ENCODE results near the gene OLA1.

OLA1 gene

DNA sequence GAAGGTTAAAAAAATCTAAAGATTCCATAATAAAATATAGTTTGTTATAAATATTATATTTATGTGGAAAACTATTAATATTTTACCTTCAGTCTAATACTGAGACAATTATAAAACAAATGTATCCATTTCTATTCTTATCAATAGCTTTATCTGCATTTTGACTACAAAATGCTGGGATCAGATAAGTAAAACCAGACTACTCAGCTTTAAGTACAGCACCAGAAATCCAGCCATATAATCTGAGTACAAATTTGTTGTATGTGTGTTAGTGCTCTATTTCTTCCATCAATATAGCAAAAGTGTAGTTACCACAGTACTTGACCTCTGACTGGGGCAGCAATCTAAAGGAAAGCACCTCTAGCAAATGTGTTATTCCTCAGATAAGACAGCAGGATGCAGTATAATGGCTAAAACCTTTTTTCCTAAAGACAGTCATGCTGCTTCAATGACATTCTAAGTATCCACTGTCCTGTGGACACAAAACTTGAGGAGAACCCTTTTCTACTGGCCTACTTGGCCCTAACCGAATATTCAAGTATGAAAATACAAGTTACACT, 68.1 kb downstream of the OLA1 start:
- no peak for DNase-seq (ENCODE audit: low read depth in 2 of 2)

DNA sequence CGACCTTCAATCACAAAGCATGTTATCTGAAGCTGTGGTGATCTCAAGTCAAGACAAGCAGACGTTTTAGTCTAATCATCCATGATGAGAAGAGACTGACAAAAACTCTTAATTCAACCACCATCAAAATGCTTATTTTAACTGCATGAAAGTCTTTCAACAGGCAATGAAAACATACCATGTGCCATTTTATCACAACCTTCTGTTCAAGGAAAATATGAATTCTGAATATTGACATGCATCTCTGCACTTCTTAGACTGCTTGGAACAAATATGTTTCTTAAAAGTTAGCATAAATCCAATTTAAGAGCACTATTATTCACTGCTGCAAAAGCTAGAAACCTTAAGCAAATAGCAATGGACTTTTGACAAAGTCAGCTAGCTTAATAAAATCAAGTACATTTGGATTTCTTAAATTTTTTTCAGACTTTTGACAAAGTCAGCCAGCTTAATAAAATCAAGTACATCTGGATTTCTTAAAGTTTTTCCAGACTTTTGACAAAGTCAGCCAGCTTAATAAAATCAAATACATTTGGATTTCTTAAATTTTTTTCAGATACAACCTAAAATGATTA, 70.9 kb downstream of the OLA1 start:
- no peak for DNase-seq (ENCODE audit: low read depth in 2 of 2)

DNA sequence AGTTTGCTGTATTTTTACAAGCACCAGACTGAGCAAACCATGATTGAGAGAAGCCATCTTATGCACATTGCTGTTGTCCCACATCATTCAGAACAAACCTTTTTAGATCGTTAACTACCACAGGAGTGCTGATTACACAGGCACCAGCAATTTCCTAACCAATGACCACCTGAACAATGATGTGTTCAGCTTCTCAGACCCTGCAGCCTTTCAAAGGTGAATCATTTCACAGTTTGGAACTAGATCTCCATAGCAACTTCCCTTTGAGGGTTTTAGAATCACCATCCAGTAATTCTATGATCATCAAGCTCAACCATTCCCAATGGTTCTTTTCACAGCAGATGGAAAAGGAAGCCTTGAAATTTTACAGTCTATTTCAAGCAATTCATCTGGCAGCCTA, 71.4 kb downstream of the OLA1 start:
- DNase-seq (ENCODE audit: low read depth in 2 of 2), result no peak

DNA sequence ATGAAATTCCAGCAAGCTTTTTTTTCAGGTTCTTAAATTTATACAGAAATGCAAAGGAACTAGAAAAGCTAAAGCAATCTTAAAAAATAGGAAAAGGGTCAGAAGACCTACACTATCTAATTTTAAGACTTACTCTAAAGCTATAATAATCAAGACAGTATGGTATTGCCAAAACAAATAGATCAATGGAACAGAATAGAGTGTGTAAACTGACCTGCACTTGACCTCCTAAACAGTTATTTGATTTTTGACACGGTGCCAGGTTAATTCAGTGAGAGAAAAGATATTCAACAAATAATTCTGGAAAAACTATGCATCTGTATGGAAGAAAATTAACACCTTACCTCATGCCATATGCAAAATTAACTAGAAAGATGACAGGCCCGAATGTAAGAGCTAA, 73.6 kb downstream of the OLA1 start:
- DNase-seq (ENCODE audit: low read depth in 2 of 2), result no peak

DNA sequence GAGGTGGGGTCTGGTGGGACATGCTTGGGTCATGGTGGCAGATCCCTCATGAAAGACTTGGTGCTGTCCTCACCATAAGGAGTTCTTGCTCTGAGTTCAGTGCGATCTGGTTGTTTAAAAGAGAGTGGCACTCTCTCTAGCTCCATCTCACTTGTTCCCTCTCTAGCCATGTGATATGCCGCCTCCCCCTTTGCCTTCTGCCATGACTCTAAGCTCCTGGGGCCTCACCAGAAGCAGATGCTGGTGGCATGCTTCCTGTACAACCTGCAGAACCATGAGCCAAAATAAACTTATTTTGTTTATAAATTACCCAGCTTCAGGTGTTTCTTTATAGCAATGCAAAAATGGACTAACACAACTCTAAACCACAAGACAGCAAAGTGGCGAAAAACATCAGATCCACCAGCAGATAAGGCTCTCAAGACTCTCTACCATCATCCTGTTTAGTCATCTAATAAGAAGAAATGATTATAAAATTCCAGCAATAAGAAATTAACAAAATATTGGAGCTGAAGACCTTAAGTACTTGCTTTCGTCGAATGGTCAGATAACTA, 75.5 kb downstream of the OLA1 start:
- DNase-seq (ENCODE audit: low read depth in 2 of 2), result no peak

DNA sequence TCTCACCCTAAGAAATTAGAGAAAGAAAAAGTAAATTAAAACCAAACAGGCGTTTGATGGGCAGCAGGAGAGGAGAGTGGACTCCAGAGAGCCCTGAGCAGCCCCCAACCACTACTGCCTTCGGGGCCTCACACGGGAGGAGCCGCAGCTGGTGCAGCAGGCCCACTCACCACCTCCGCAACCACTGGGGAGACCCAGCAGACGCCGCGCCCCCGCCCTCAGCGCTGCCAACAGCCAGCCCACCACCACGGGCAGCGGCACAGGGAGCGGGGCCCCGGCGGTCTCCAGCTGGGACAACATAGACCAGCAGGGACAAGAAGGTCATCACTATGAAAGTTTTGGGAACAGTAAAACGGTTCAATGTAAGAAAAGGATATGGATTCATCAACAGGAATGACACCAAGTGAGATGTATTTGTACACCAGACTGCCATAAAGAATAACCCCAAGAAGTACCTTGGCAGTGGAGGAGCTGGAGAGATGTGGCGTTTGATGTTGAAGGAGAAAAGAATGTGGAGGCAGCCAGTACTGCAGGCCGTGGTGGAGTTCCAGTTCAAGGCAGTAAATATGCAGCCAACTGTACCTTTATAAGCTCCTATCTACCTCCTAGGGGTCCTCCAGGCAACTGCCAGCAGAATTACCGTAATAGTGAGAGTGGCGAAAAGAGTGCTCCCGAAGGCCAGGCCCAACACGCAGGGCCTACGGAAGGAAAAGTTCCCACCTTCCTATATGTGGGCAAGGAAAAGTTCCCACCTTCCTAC, 76.5 kb downstream of the OLA1 start:
- DNase-seq (ENCODE audit: low read depth in 2 of 2), result no peak

DNA sequence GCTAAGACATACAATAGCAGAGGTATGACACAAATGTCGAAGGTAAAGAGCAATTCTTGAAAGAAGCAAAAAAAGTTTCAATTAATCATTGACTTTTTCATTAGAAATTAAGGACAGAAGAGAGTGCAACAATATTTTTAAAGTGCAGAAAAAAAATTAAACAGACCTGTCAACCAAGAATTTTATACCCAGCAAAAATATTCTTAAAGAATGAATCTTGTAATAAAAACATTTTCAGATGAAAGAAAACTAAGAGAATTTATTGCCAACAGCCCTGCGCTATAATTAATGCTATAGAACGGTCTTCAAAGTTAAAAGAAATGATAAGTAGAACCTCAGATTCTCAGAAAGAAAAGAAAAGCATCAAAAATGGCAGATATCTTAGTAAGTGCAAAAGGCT, 79.0 kb downstream of the OLA1 start:
- DNase-seq (ENCODE audit: low read depth in 2 of 2), result no peak

DNA sequence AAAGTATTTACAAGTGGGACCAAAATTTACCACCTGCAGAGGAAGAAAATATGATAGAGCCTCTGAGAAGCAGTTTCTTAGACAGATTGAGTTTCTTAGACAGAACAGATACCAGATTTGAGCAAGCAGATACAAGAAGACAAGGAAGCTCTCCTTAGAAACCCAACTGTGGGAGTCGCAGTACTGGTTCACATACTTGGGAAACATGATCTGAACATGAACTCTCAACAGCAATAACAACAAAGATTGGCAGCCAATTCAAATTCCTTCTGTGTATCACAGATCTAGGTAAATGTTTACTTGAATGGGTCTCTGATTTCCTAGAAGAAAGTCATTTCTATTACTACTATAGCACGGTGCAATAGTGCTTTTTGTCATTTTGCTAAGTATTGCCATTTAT, 82.1 kb downstream of the OLA1 start:
- DNase-seq (ENCODE audit: low read depth in 2 of 2), result no peak

DNA sequence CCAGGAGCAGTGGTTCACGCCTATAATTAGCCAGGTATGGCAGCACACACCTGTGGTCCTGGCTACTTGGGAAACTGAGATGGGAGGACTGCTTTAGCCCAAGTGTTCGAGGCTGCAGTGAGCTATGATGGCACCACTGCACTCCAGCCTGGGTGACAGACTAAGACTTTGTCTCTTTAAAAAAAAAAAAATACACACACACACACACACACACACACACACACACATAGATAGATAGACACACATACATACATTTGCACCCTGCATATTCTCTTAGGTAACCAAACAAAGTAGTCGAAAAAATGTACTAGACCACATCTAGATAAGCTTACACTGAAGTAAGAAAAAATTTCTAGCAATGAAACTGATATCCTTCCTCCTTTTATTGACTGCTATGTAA, 86.8 kb downstream of the OLA1 start:
- DNase-seq (ENCODE audit: low read depth in 2 of 2), result no peak

DNA sequence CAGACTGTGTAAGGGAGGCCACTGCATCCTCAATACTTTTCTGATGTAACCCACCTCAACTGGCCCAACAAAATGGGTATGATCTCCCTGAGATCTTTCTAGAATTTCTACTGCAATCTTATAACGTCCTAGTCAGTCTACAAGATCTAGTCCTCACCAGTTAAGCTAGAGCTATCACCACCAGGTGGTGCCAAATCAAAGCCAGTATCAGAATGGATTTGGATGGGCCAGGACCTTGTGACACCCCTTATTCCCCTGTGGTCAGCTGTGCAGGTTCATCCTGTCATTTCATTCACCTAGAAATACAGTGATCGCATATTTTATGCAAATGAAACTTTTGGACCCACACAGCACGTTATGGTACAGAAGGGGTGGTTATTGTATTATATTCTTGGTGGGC, 90.3 kb downstream of the OLA1 start:
- DNase-seq (ENCODE audit: low read depth in 2 of 2), result no peak

DNA sequence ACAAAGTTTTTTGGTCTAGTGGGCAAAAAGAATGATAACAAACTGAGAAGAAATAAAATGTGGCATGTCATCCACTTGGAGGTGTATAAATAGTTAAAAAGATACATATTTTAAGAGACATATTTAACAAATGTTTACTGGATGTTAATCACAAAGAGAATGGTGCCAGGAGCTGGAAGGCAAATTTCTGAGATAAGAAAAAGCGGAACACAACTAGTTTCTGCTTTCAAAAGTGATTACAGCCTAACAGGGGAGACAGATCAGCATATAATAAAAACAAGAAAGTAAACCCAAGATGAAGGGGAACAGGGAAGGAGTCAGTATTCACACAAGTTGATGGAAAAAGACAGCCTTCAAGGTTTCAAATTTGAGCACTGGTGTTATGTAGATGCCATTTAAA, 91.3 kb downstream of the OLA1 start:
- DNase-seq (ENCODE audit: low read depth in 2 of 2), result no peak

DNA sequence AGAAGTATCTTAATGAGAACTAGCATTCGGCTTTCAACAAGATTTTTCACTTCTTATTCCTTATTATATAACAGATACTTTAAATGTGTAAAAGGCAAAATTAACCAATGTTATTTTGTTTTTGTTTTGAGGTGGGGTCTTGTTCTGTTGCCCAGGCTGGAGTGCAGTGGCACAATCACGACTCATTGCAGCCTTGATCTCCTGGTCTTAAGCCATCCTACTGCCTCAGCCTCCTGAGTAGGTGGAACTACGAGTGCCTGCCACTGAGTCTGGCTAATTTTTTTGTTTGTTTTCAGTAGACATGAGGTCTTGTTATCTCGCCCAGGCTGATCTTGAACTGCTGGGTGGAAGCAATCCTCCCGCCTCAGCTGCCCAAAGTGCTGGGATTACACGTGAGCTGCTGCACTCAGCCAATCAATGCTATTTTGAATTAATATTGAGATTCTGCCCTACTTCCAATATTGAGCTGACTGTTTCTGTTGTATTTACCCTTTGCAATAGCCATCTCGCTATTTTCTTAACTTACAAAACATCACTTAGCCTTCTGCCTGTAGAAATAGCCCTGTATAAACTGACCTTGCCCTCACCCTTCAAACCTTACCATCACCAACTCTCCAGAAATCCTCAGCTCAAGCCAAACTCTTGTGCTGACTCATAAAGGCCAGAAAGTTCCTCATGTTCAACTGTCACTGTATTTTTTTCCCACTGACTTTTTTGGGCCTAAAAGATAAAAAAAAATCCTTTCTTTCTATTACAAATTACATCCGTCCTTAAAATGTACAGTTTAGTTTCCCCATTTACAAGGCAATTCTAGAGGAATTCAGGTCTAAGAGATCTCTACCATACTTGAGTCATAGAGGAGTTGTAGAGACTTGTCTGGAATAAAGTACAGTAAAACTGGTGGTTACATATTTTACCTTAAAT, 94.3 kb downstream of the OLA1 start:
- DNase-seq (ENCODE audit: low read depth in 2 of 2), result no peak

DNA sequence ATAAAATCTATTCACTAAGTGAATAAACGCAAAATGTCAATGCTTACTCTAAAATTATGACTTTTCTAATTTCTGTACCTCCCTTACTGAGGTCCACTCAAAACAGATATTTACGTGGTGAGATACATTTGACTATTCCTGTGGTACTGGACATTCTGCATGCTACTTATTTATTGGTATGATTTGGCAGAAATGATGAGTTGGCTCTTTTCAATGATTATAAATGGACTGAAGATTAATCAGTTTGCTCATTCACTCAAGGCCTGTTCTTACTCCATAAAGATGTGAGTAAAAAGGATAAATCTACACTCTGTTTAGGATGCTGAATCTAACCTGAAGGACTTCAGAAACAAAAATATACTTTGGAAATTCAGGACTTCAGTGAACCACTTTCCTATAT, 98.8 kb downstream of the OLA1 start:
- DNase-seq (ENCODE audit: low read depth in 2 of 2), result no peak

DNA sequence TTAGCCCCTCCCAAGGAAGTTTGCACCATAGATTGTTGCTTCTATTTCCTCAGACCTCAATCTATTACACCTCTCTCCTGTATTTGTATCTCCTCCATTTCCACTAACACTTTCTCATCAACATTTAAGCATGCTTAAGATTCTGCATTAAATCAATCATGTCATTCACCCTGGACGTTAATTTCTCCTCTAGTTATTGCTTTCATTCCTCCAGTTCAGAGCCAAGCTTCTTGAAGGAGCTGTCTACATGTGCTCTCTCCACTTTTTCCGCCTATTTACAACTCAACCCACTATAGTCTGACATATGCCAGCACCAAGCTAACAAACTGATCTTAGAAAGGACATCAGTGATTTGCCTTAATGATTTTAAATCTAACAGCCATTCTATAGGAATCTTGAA, 99.5 kb downstream of the OLA1 start:
- DNase-seq (ENCODE audit: low read depth in 2 of 2), result no peak

DNA sequence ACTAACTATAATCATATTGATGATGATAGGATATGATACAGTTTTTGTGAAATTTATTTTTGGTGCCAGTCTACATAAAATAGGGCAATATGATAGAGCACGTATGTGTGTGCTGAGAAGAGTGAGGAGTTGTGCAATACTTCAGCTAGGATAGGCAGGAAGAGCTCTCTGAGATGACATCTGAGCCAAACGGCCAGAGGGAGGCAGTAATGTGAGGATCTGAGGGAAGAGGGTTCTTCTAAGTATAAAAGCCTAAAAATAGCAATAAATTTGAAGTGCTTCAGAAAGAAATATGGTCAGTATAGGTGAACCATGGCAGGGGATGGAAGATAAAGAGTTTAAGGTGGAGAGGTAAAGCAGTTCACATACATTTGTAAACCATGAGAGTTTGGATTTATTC, 102.5 kb downstream of the OLA1 start:
- no peak for DNase-seq (ENCODE audit: low read depth in 2 of 2)

DNA sequence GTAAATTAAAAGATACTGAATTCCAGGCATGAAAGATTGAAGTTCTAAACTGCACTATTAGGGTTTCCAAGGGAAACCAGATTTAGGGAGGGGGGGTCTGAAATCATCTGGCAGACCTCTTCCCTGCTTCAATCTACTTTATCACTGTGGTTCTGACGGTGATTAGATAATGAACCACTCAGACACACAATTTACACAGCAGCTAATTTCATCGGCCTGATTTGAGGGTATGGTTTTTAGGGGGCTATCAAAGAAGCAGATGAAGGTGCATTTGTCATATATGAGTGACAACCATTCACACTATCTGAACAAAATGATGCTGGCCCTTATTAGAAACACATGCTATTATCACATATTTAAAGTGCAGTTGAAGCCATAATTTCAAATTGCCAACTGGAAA, 106.0 kb downstream of the OLA1 start:
- no peak for DNase-seq (ENCODE audit: low read depth in 2 of 2)

DNA sequence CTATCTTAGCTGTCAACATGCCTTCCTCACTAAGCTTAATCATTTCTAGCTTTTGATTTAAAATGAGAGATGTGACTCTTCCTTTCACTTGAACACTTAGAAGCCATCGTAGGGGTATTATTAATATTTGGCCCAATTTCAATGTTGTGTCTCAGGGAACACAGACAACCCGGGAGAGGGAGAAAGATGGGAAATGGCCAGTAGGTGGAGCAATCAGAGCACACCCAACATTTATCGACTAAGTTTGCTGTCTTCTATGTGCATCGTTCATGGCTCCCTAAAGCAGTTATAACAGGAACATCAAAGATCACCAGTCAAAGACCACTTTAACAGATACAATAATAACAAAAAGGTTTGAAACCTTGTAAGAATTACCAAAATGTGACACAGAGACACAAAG, 110.2 kb downstream of the OLA1 start:
- DNase-seq (ENCODE audit: low read depth in 2 of 2), result no peak

DNA sequence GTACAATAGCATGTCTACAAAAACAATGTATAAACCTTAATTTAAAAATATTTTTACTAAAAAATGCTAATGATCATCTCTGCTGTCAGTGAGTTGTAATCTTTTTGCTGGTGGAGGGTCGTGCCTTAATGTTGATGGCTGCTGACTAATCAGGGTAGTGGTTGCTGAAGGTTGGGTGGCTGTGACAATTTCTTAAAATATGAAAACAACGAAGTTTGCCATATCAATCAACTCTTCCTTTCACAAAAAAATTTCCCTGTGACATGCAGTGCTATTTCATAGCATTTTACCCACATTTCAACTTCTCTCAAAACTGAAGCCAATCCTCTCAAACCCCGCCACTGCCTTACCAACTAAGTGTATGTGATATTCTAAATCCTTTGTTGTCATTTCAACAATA, 112.4 kb downstream of the OLA1 start:
- no peak for DNase-seq (ENCODE audit: low read depth in 2 of 2)

DNA sequence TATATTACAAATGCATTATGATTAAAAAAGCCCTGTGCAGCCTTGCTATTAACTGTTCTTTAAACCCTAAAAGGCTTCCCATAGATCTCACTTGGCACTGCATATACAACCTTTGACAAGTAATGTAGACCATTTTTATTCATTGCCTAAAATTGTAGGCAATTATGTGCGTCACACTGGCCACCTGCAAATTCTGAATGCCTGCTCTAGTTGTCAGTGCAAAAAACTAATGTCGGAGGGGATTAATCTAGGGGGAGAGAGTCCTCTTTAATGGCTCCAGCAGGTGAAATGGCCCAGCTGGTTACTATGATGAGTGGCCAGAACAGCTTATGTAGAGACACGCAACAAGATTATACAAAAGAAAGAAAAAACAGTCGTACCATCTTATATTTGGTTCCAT, 123.2 kb downstream of the OLA1 start:
- DNase-seq (ENCODE audit: low read depth in 2 of 2), result no peak

DNA sequence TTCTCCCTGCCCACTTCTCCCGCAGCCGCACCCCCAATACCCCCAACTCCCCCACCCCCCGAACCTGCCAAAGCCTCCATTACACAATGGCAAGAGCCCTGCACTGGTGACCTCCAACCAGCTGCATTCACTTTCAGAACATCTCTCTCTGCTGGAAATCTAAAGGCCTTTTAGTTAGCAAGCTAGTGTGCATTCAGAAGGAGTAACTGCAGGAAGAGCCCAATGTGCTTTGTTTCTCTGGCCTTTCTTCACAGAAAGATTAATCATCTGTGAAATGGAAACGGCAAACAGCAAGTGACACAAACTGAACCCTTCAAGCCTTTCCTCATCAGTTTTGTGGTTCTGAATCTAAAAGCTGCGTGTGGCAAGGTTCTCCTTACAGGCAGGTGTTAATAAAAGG, 124.2 kb downstream of the OLA1 start:
- DNase-seq (ENCODE audit: low read depth in 2 of 2), result no peak

DNA sequence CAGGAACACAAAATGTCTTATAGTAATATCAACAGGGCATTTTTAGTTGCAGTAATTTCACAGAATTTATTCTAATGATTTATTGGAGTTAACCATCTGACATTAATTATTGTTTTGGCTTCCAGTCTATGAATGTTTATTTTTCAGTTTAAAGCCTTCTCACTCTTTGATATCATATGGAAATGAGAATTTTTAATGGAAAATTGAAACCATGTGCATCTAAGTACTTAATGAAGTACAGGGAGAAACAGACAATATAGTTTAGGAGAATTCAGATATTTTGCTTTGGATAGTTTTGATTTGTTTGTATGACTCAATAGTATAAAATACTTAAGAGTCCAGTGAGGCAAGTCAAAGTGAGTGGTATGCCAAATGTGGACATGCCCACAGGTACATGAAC, 126.1 kb downstream of the OLA1 start:
- no peak for DNase-seq (ENCODE audit: low read depth in 2 of 2)

DNA sequence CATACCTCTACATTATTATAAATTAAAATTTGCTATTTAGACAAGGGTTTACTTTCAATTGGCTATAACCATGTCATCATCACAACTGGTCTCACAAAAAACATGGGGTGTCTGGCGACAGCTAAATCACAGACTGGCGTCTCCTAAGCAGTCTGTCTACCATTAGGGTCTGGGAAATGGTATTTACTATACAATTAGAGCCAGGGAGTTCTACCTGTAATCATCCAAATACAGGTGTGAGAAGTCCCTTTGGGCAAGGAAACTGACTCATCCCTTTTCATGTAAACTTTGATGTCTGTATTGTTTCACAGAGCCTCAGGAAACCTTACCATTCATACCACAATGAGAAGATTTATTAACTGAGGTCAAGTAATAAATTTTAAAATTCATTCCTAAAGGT, 126.7 kb downstream of the OLA1 start:
- DNase-seq (ENCODE audit: low read depth in 2 of 2), result no peak

Measured in stimulated activated CD8-positive, alpha-beta memory T cell treated with anti-CD3 and anti-CD28 coated beads, Interleukin-15, amount 100 ng/mL, for 4 hours (primary cell).